GM18508 (cell line): ENCODE results near the gene HABP2.
A peak's percentile ranks its signal among the peaks of the same experiment; 100 is the strongest.

ENCODE experiments used
- ATAC-seq: cut with Tn5 transposase; IDR thresholded peaks from one replicate; pipeline ENCODE4 v1.9.1; 2021; ENCODE audit warnings: moderate number of reproducible peaks; ENCODE audit not compliant: insufficient read depth, unreplicated experiment

HABP2 gene

DNA sequence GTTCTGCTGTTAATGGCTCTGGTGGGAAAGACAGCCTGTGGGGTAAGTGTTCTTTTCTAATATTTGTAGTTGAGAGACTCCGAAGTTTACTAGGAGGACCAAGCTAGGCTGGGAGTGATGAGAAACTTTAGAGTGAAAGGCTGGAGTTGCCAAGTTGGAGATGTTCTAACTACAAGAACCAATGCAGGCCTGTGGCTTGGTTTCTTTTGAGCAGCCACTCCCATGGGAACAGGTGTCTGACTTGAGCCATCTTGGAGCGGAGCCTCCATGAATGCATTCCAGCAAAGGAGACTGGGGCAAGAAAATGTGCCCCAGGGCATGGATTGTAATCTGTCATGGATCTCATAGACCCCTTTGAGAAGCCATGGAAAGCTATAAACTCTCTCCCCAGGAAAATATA lies 296 bp downstream of the HABP2 start:
- no peak for ATAC-seq

DNA sequence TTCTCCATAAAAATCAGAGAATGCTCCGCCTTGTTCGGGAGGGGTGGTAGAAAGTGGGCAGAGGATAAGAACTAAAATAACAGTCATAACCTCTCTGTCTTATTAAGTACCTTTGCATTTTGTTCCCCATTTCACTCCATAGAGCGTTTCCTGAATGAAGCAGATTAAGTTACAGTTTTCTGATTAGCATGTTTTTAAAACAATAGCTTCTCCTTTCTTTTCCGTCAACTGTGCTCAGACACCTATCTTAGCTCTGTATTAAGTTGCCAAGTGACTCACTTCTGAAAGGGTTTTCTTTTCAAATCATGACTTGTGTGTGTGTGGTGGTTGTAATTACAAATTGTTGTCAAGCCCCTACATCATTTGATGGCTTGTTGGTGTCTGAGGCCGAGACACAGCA lies 1.4 kb downstream of the HABP2 start:
- no peak for ATAC-seq

DNA sequence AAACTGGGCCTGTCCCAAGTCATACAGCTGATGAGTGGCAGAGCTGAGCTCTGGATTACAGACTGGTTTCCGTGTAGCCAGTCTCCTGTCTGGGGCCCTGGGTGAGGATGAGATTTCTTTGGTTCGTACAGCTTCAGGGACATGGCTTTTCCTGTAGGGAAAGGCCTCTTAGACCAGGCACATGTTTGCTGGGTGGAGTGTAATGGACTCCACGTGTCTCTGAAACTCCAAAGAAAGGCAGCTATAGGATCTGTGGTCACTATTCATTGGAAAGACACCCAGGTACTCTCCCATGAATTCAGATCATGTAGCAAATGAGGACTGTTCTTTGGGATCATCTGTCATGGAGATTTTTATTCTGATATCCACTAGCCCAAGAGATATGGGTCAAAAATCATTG lies 2.4 kb downstream of the HABP2 start:
- ATAC-seq, result no peak

GRCh38 chr10:113555751-113556150 lies 2.9 kb downstream of the HABP2 start:
- no peak for ATAC-seq

- no peak for ATAC-seq
Measured at GRCh38 chr10:113557424-113557862, 4.6 kb downstream of the HABP2 start.

GRCh38 chr10:113557903-113558321 lies 5.1 kb downstream of the HABP2 start:
- no peak for ATAC-seq

GRCh38 chr10:113560071-113560470 lies 7.2 kb downstream of the HABP2 start:
- no peak for ATAC-seq

DNA sequence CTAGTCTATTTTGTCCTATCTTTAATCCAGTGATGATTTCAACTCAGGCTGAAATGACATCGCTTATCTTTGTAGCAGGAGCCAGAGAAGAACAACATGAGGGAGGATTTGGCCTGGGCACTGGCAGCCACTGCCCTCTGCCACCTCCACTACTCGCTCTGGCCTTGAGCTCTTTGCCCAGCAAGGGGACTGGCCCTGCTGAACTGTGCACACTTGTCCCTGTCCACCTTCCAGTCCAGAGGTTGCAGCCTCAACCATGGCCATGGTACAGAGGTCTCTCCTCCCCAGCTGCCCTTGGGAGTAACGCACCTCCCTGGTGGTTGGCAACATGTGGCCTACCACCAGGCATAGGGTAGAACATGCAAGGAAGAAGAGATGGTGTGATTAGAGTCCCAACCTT lies 8.4 kb downstream of the HABP2 start:
- ATAC-seq, result no peak

DNA sequence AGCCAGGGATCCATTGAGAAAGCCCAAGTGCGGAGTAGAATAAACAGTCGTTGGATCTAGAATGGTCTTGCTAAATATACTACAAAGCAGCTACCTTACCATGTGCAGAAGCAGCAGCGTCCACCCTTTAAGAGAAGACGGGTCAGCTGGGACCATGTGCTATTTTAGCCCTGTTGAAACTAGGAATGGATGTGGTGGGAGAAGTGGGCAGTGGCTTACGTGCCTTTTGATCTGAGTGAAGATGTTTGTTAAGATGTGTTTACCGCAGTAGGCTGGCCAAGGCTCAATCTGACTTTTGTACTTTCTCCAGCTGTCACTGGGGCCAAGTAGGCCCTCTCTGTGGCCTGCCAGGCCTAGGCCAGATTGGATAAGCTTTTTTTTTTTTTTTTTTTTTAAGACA lies 9.2 kb downstream of the HABP2 start:
- ATAC-seq, result no peak

GRCh38 chr10:113562704-113563103 lies 9.9 kb downstream of the HABP2 start:
- ATAC-seq, result no peak

DNA sequence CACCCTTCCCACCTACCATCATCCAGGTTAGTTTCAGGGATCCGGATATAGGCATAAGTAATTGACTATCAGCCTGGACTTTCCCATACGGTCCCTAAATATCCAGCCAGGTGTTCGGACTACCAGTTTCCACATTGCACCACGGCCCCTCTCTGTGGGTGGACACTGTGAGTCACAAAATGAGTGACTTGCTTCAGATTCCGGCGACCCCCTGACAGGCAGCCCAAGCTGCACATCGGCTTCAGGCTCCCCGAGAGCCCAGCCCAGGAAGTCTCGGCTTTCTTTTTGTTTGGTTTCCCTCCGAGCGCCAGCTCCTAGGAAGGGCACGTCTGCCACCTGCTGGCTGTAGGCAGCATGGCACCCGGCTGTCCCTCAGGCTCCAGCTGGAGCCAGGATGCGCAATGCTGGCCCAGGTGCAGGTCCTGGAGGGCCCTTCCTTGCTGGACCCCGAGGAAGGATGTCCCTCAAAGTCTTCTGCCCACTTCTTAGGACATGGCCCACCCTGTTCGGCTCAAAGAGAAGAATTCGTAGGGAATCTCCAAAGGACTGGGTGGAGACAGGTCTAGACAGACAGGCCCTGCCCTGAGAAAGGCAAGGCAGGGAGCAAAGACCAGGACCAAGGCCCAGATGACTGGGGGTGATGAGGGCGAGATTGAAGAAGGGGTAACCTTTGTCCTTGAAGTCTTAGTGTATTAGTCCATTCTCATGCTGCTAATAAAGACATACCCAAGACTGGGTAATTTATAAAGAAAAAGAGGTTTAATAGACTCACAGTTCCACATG lies 10.6 kb downstream of the HABP2 start:
- peak; percentile 68 for ATAC-seq

DNA sequence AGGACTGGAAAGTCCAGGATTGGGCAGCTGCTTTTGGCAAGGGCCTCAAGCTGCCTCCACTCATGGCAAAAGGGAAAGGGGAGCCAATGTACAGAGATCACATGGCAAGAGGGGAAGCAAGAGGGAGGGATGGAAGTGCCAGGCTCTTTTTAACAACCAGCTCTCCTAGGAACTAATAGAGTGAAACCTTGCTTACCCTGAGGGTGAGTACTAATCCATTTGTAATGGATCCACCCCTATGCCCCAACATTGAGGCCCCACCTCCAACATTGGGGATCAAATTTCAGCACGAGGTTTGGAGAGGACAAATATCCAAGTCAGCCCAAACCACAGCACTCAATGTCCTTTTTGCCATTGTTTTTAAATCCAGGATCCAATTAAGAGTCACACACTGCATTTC lies 12.5 kb downstream of the HABP2 start:
- no peak for ATAC-seq

- ATAC-seq, result no peak
Measured at GRCh38 chr10:113566888-113567287, 14.0 kb downstream of the HABP2 start.

DNA sequence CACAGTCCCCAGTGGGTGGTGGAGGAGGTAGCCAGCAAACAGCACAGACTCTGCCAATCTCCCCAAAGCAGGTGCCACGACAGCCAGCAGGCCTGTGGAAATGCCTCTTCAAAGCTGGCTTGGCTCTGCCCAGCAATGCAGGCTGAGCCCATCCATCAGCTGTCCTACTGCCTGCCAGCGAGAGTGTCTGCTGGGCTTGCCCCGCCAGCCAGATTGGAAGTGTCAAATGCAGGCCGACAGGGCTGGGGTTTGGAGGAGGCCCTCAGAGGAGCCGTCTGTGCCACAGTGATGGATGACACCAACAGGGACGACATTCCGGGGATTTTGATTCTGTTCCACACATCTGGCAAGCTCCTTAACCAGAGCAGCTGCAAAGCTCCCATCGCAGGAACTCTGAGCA lies 16.7 kb downstream of the HABP2 start:
- ATAC-seq, result no peak

GRCh38 chr10:113572520-113573290 lies 19.9 kb downstream of the HABP2 start:
- ATAC-seq, result no peak

- no peak for ATAC-seq
Measured at GRCh38 chr10:113573368-113573767, 20.5 kb downstream of the HABP2 start.

DNA sequence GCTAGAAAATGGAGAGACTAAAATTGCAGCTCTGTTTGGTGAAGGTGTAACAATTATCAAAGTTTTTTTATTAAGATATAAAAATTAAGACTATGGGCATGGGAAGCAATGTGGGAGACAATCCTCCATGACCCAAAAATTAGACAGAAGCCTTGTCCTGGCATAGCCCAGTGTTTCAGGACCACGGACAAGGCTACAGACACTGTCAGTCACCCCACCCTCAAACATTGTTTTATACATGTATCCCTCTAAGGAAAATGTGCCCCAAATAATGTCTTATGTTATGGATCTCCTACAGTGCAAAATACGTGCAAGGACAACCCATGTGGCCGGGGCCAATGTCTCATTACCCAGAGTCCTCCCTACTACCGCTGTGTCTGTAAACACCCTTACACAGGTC lies 24.0 kb downstream of the HABP2 start:
- no peak for ATAC-seq

DNA sequence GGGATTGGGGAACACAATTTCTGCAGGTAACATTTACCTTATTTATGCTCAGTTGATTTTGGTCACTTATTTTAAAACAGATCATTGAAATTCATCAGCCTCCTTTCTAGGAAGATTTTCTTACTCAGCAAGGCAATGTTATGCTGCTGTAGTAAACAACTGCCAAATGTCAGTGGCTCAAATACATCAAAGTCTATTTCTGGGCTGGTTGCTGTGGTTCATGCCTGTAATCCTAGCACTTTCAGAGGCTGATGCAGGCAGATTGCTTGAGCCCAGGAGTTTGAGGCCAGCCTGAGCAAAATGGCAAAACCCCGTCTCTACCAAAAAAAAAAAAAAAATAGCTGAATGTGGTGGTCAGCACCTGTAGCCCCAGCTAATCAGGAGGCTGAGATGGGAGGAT lies 25.9 kb downstream of the HABP2 start:
- no peak for ATAC-seq

GRCh38 chr10:113581092-113581491 lies 28.2 kb downstream of the HABP2 start:
- no peak for ATAC-seq

- no peak for ATAC-seq
Measured at GRCh38 chr10:113583571-113583970, 30.7 kb downstream of the HABP2 start.

DNA sequence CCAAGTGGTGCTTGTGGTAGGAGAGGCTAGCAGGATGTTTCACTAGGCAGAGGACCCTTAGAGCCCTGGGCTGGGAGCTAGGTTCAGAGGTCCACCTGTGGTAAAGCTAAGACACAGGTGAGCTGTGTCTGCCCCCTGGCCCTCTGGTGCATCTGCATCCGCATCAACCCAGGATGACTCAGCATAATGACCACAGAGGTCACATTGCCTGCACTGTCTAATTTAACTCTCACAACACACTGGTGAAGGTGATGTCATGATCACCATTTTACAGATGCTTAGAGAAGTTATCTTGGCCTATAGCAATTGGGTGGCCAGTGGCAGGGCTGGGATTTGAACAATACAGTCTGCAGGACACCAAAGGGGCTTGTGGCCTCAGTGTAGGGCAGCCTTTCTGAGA lies 33.1 kb downstream of the HABP2 start:
- ATAC-seq, result peak; percentile 55
